HUES48 (cell line): ENCODE results near the gene CDH12.

Experiments
- H3K27ac ChIP-seq: one replicate; pipeline ENCODE4 v1.7.0; 2013; ENCODE audit warnings: low read depth, low read length, inconsistent platforms
- H3K27me3 ChIP-seq: 2 replicates; pipeline ENCODE4 v1.6.1; 2013; ENCODE audit warnings: mild to moderate bottlenecking, low read length; ENCODE audit not compliant: control insufficient read depth, insufficient read depth
- H3K36me3 ChIP-seq: 2 replicates; pipeline ENCODE4 v1.6.1; 2013; ENCODE audit warnings: low read length; ENCODE audit not compliant: control insufficient read depth, insufficient read depth
- H3K4me1 ChIP-seq: 2 replicates; pipeline ENCODE4 v1.6.1; 2013; ENCODE audit warnings: mild to moderate bottlenecking, low read length; ENCODE audit not compliant: control insufficient read depth, insufficient read depth
- H3K4me3 ChIP-seq: 2 replicates; pipeline ENCODE4 v1.5.1; 2013; ENCODE audit warnings: mild to moderate bottlenecking, low read depth, low read length
- H3K9ac ChIP-seq: 2 replicates; pipeline ENCODE4 v1.6.1; 2013; ENCODE audit warnings: mild to moderate bottlenecking, low read depth, low read length, moderate library complexity
- H3K9me3 ChIP-seq: 2 replicates; pipeline ENCODE4 v1.6.1; 2013; ENCODE audit warnings: low read length; ENCODE audit not compliant: control insufficient read depth, insufficient read depth

The CDH12 gene

GRCh38 chr5:22577711-22578110 is 275.4 kb downstream of the CDH12 start:
- H3K36me3 ChIP-seq, result no peaks in the 10 kb centered on the region
- no peaks in the 10 kb centered on the region for H3K4me1 ChIP-seq
- no peaks in the 10 kb centered on the region for H3K9me3 ChIP-seq
- H3K4me3 ChIP-seq, result no peak overlapping the region
- no peak overlapping the region for H3K27ac ChIP-seq
- no peak overlapping the region for H3K9ac ChIP-seq
- H3K27me3 ChIP-seq, result no peaks in the 10 kb centered on the region

GRCh38 chr5:22577006-22577405 is 276.1 kb downstream of the CDH12 start:
- no peak overlapping the region for H3K4me3 ChIP-seq
- no peaks in the 10 kb centered on the region for H3K36me3 ChIP-seq
- H3K9me3 ChIP-seq, result no peaks in the 10 kb centered on the region
- H3K9ac ChIP-seq, result no peak overlapping the region
- no peak overlapping the region for H3K27ac ChIP-seq
- no peaks in the 10 kb centered on the region for H3K4me1 ChIP-seq
- H3K27me3 ChIP-seq, result no peaks in the 10 kb centered on the region

GRCh38 chr5:22572941-22573340 is 280.2 kb downstream of the CDH12 start:
- Histone ChIP-seq H3K4me1 (no peaks in the 10 kb centered on the region), H3K9me3 (no peaks in the 10 kb centered on the region), H3K36me3 (no peaks in the 10 kb centered on the region), H3K9ac (no peak overlapping the region), H3K27me3 (no peaks in the 10 kb centered on the region), H3K27ac (no peak overlapping the region), H3K4me3 (no peak overlapping the region)

- no peaks in the 10 kb centered on the region for H3K4me1 ChIP-seq
- no peaks in the 10 kb centered on the region for H3K9me3 ChIP-seq
- H3K36me3 ChIP-seq, result no peaks in the 10 kb centered on the region
- H3K4me3 ChIP-seq, result no peak overlapping the region
- no peak overlapping the region for H3K27ac ChIP-seq
- H3K27me3 ChIP-seq, result no peaks in the 10 kb centered on the region
- no peak overlapping the region for H3K9ac ChIP-seq
These were observed 285.2 kb downstream of the CDH12 start for GRCh38 chr5:22567983-22568382.

GRCh38 chr5:22560147-22560546 is 293.0 kb downstream of the CDH12 start:
- Histone ChIP-seq H3K36me3 (no peaks in the 10 kb centered on the region), H3K27ac (no peak overlapping the region), H3K27me3 (no peaks in the 10 kb centered on the region), H3K9me3 (no peaks in the 10 kb centered on the region), H3K9ac (no peak overlapping the region), H3K4me3 (no peak overlapping the region), H3K4me1 (no peaks in the 10 kb centered on the region)

GRCh38 chr5:22557251-22557650 is 295.9 kb downstream of the CDH12 start:
- no peaks in the 10 kb centered on the region for H3K27me3 ChIP-seq
- H3K9me3 ChIP-seq, result no peaks in the 10 kb centered on the region
- no peak overlapping the region for H3K27ac ChIP-seq
- H3K9ac ChIP-seq, result no peak overlapping the region
- H3K36me3 ChIP-seq, result no peaks in the 10 kb centered on the region
- H3K4me3 ChIP-seq, result no peak overlapping the region
- H3K4me1 ChIP-seq, result no peaks in the 10 kb centered on the region

GRCh38 chr5:22554475-22554874 is 298.7 kb downstream of the CDH12 start:
- Histone ChIP-seq H3K9me3 (no peaks in the 10 kb centered on the region), H3K4me3 (no peak overlapping the region), H3K27ac (no peak overlapping the region), H3K36me3 (no peaks in the 10 kb centered on the region), H3K9ac (no peak overlapping the region), H3K4me1 (no peaks in the 10 kb centered on the region), H3K27me3 (no peaks in the 10 kb centered on the region)

- H3K27ac ChIP-seq, result no peak overlapping the region
- no peaks in the 10 kb centered on the region for H3K27me3 ChIP-seq
- H3K4me1 ChIP-seq, result no peaks in the 10 kb centered on the region
- no peak overlapping the region for H3K9ac ChIP-seq
- no peaks in the 10 kb centered on the region for H3K9me3 ChIP-seq
- no peak overlapping the region for H3K4me3 ChIP-seq
- H3K36me3 ChIP-seq, result no peaks in the 10 kb centered on the region
These were observed 303.1 kb downstream of the CDH12 start for GRCh38 chr5:22549876-22550671.

GRCh38 chr5:22542340-22542739 is 310.8 kb downstream of the CDH12 start:
- Histone ChIP-seq H3K9me3 (peaks cover 4% of the 10 kb centered on the region; the same call in 1 of the 2 replicates), H3K9ac (no peak overlapping the region), H3K27me3 (no peaks in the 10 kb centered on the region), H3K4me1 (no peaks in the 10 kb centered on the region), H3K4me3 (no peak overlapping the region), H3K27ac (no peak overlapping the region), H3K36me3 (no peaks in the 10 kb centered on the region)

GRCh38 chr5:22541037-22541436 is 312.1 kb downstream of the CDH12 start:
- no peak overlapping the region for H3K9ac ChIP-seq
- no peak overlapping the region for H3K4me3 ChIP-seq
- H3K27me3 ChIP-seq, result no peaks in the 10 kb centered on the region
- H3K4me1 ChIP-seq, result no peaks in the 10 kb centered on the region
- no peaks in the 10 kb centered on the region for H3K36me3 ChIP-seq
- H3K9me3 ChIP-seq, result peaks cover 4% of the 10 kb centered on the region; the same call in 1 of the 2 replicates
- no peak overlapping the region for H3K27ac ChIP-seq

GRCh38 chr5:22539762-22540161 is 313.4 kb downstream of the CDH12 start:
- peaks cover 4% of the 10 kb centered on the region; the same call in 1 of the 2 replicates for H3K9me3 ChIP-seq
- no peak overlapping the region for H3K4me3 ChIP-seq
- no peaks in the 10 kb centered on the region for H3K36me3 ChIP-seq
- no peak overlapping the region for H3K9ac ChIP-seq
- H3K4me1 ChIP-seq, result no peaks in the 10 kb centered on the region
- H3K27me3 ChIP-seq, result no peaks in the 10 kb centered on the region
- no peak overlapping the region for H3K27ac ChIP-seq
